Measurements from ENCODE around the gene CFAP100. TPM values are rescaled to one million over a fixed set of nuclear protein-coding genes. Genes with fewer than 3 reads are reported as not detected.

CFAP100 gene
- total and polyA plus RNA-seq, 2 of the 4 experiments (the other 2 are of a cell fraction), result not detected

GRCh38 chr3:126472277-126473006, 77.7 kb downstream of the CFAP100 start:
- no peak overlapping the region for H2AFZ ChIP-seq (replicated peaks; ENCODE audit: low read length, poor library complexity)
- peaks cover 38% of the 10 kb centered on the region for H3K36me3 ChIP-seq (ENCODE audit: control insufficient read depth, insufficient read depth, low read length)
- H3K4me3 ChIP-seq (ENCODE audit: insufficient read depth, low read depth, low read length), result no peak overlapping the region
- intact Hi-C loops (cut with micrococcal nuclease) (loop anchor here (10.0 kb wide), 1 partner anchor 338 kb away; no protein-coding TSS in a partner anchor), in situ Hi-C loops (cut with MboI; ENCODE audit: low sequenced_read_pairs) (no loop called here), dilution Hi-C loops (cut with HindIII; ENCODE audit: low sequenced_read_pairs, unreplicated experiment) (no loop called here)
- no peaks in the 10 kb centered on the region for H3K27me3 ChIP-seq (ENCODE audit: control insufficient read depth, insufficient read depth, low read length)
- no peak overlapping the region for H3K18ac ChIP-seq (ENCODE audit: low read depth, low read length)
- H3K14ac ChIP-seq (replicated peaks; ENCODE audit: low read depth, low read length), result no peak overlapping the region
- no peak overlapping the region for H2AK5ac ChIP-seq (ENCODE audit: low read depth, low read length)
- H4K20me1 ChIP-seq (ENCODE audit: insufficient read depth, low read length), result peaks cover 51% of the 10 kb centered on the region
- H2AK9ac ChIP-seq (replicated peaks; ENCODE audit: low read depth, low read length, poor library complexity), result no peak overlapping the region
- H2BK5ac ChIP-seq (ENCODE audit: low read depth, low read length, poor library complexity, severe bottlenecking), result no peak overlapping the region
- H3K4ac ChIP-seq (ENCODE audit: low read depth, low read length), result no peak overlapping the region
- H2BK120ac ChIP-seq (ENCODE audit: low read depth, low read length), result no peak overlapping the region
- peaks cover 49 to 73% of the 10 kb centered on the region in 2 experiments for H3K79me1 ChIP-seq (ENCODE audit: low read depth in 1 of 2, low read length in 2 of 2)
- POLR2A ChIA-PET (ENCODE audit: unreplicated experiment), result interaction anchor here (1.3 kb wide), 1 partner anchor 10 kb away, joined by 5 read pairs; no protein-coding TSS in a partner anchor
- H3K23ac ChIP-seq (ENCODE audit: low read depth, low read length), result peak overlapping the region; percentile 40; the same call in 1 of the 2 replicates
- peak overlapping the region; percentile 57 for H3K4me2 ChIP-seq (ENCODE audit: low read depth, low read length)
- H3K9ac ChIP-seq (ENCODE audit: low read depth, low read length), result no peak overlapping the region
- H3K9me1 ChIP-seq (ENCODE audit: insufficient read depth, low read length), result peaks cover 26% of the 10 kb centered on the region
- CTCF ChIA-PET, result interaction anchor here (0.7 kb wide), 1 partner anchor 16 kb away, joined by 4 read pairs; no protein-coding TSS in a partner anchor
- WGBS, 2 experiments (ENCODE audit: extremely low coverage in 2 of 2, insufficient read length in 1 of 2), result 80% methylated on average over 1 of the region's 8 CpGs; no CpG with 5 or more reads in 1 of the 2 experiments
- no peak overlapping the region for H4K8ac ChIP-seq (ENCODE audit: low read depth in 2 of 2, low read length in 2 of 2)
- TF ChIP-seq MAFK (IDR thresholded peaks at IDR 0.05; ENCODE audit: low read depth, low read length) (no peak), CEBPB (IDR thresholded peaks at IDR 0.05; ENCODE audit: low read depth, low read length) (peak; percentile 93)
- no peak overlapping the region for H2BK15ac ChIP-seq (ENCODE audit: low read depth, low read length)
- peaks cover 16% of the 10 kb centered on the region for H3K4me1 ChIP-seq (ENCODE audit: control insufficient read depth, insufficient read depth, low read length)
- no peak overlapping the region for H3K56ac ChIP-seq (ENCODE audit: extremely low read depth, insufficient read depth, low read length)
- H2BK20ac ChIP-seq (ENCODE audit: low read depth, low read length), result no peak overlapping the region
- no peak overlapping the region for H4K5ac ChIP-seq (ENCODE audit: low read depth, low read length)
- H4K91ac ChIP-seq (ENCODE audit: insufficient read depth, low read depth, low read length), result no peak overlapping the region
- H3K27ac ChIP-seq (ENCODE audit: insufficient read depth, low read length), result no peak overlapping the region
- ATAC-seq (ENCODE audit: low read depth) (no peak), DNase-seq (peak; percentile 68)
- no TSS peak for BruUV-seq (replicated peaks)
- no peaks in the 10 kb centered on the region for H3K9me3 ChIP-seq (ENCODE audit: control insufficient read depth, insufficient read depth, low read length)
